Globus pallidus (tissue), 1 donor: ENCODE results near the gene PPFIA4.

Experiments used
- DNase-seq: peaks from one replicate; pipeline ENCODE4 v3.0.0-alpha.2; 2015; ENCODE audit warnings: low spot score

The PPFIA4 gene

GRCh38 chr1:203040513-203041275 lies 14.4 kb downstream of the PPFIA4 start:
- DNase-seq: no peak

GRCh38 chr1:203041351-203041932 lies 15.2 kb downstream of the PPFIA4 start:
- DNase-seq: no peak

- DNase-seq: no peak
These were observed 17.7 kb downstream of the PPFIA4 start for GRCh38 chr1:203043830-203044545.

- no peak for DNase-seq
These were observed 18.4 kb downstream of the PPFIA4 start for GRCh38 chr1:203044546-203045250.

- no peak for DNase-seq
These were observed 19.0 kb downstream of the PPFIA4 start for GRCh38 chr1:203045336-203045735.

- DNase-seq: no peak
These were observed 19.7 kb downstream of the PPFIA4 start for GRCh38 chr1:203045821-203046594.

GRCh38 chr1:203046984-203047630 lies 20.8 kb downstream of the PPFIA4 start:
- DNase-seq: no peak

GRCh38 chr1:203048086-203048485 lies 21.8 kb downstream of the PPFIA4 start:
- no peak for DNase-seq

GRCh38 chr1:203048555-203049051 lies 22.3 kb downstream of the PPFIA4 start:
- DNase-seq: no peak

GRCh38 chr1:203049077-203049476 lies 22.8 kb downstream of the PPFIA4 start:
- no peak for DNase-seq

- no peak for DNase-seq
These were observed 23.4 kb downstream of the PPFIA4 start for GRCh38 chr1:203049576-203050180.

- no peak for DNase-seq
These were observed 24.5 kb downstream of the PPFIA4 start for GRCh38 chr1:203050826-203051225.

- no peak for DNase-seq
These were observed 25.6 kb downstream of the PPFIA4 start for GRCh38 chr1:203051841-203052324.

GRCh38 chr1:203052601-203053000 lies 26.3 kb downstream of the PPFIA4 start:
- DNase-seq: no peak

- DNase-seq: no peak
These were observed 27.9 kb downstream of the PPFIA4 start for GRCh38 chr1:203054184-203054583.

GRCh38 chr1:203054642-203055041 lies 28.4 kb downstream of the PPFIA4 start:
- DNase-seq: no peak

- no peak for DNase-seq
These were observed 29.0 kb downstream of the PPFIA4 start for GRCh38 chr1:203055161-203055799.

- DNase-seq: no peak
These were observed 29.7 kb downstream of the PPFIA4 start for GRCh38 chr1:203056012-203056411.

- no peak for DNase-seq
These were observed 30.2 kb downstream of the PPFIA4 start for GRCh38 chr1:203056516-203056915.
